ENCODE results near the gene KRT39. TPM values are rescaled to one million over a fixed set of nuclear protein-coding genes. Genes with fewer than 3 reads are reported as not detected.

The KRT39 gene
- total RNA-seq, 3 donors from 2014 or later: 0.52 TPM; not detected in 2

- H3K4me3 ChIP-seq: no peak overlapping the region
- H3K36me3 ChIP-seq (ENCODE audit: low read depth): no peaks in the 10 kb centered on the region
- intact Hi-C loops (cut with DNase I, micrococcal nuclease): no loop called here
- peak; percentile 50 for TF ChIP-seq CTCF (IDR thresholded peaks at IDR 0.05)
- no peaks in the 10 kb centered on the region for H3K9me3 ChIP-seq
- ATAC-seq: peak; percentile 78
- DNase-seq: peak in 1 of 3 donors; percentile 10
- no peaks in the 10 kb centered on the region for H3K4me1 ChIP-seq (ENCODE audit: low read depth)
Observed at GRCh38 chr17:40963838-40964237, 2.9 kb downstream of the KRT39 start.

GRCh38 chr17:40962059-40962561, 4.6 kb downstream of the KRT39 start:
- no peak for TF ChIP-seq CTCF (IDR thresholded peaks at IDR 0.05)
- intact Hi-C loops (cut with DNase I, micrococcal nuclease): no loop called here
- Histone ChIP-seq H3K9me3 (no peaks in the 10 kb centered on the region), H3K4me3 (no peak overlapping the region), H3K36me3 (ENCODE audit: low read depth) (no peaks in the 10 kb centered on the region), H3K4me1 (ENCODE audit: low read depth) (no peaks in the 10 kb centered on the region)
- ATAC-seq (no peak), DNase-seq (no peak)

- Histone ChIP-seq H3K36me3 (ENCODE audit: low read depth) (no peaks in the 10 kb centered on the region), H3K4me3 (no peak overlapping the region), H3K4me1 (ENCODE audit: low read depth) (no peaks in the 10 kb centered on the region), H3K9me3 (no peaks in the 10 kb centered on the region)
- intact Hi-C loops (cut with DNase I, micrococcal nuclease): no loop called here
- DNase-seq (no peak), ATAC-seq (no peak)
- TF ChIP-seq CTCF (IDR thresholded peaks at IDR 0.05): no peak
Observed at GRCh38 chr17:40961591-40961990, 5.2 kb downstream of the KRT39 start.

GRCh38 chr17:40960144-40960543, 6.6 kb downstream of the KRT39 start:
- ATAC-seq (no peak), DNase-seq (no peak)
- no peaks in the 10 kb centered on the region for H3K9me3 ChIP-seq
- H3K4me1 ChIP-seq (ENCODE audit: low read depth): no peaks in the 10 kb centered on the region
- no peak overlapping the region for H3K4me3 ChIP-seq
- H3K36me3 ChIP-seq (ENCODE audit: low read depth): no peaks in the 10 kb centered on the region
- intact Hi-C loops (cut with DNase I, micrococcal nuclease): no loop called here
- no peak for TF ChIP-seq CTCF (IDR thresholded peaks at IDR 0.05)

GRCh38 chr17:40958086-40958953, 8.4 kb downstream of the KRT39 start:
- intact Hi-C loops (cut with DNase I, micrococcal nuclease): no loop called here
- Histone ChIP-seq H3K36me3 (ENCODE audit: low read depth) (no peaks in the 10 kb centered on the region), H3K4me3 (no peak overlapping the region), H3K4me1 (ENCODE audit: low read depth) (no peaks in the 10 kb centered on the region), H3K9me3 (no peaks in the 10 kb centered on the region)
- peak in 1 of 3 donors; percentile 49 for DNase-seq
- ATAC-seq: peak; percentile 73
- no peak for TF ChIP-seq CTCF (IDR thresholded peaks at IDR 0.05)
